CD4-positive, CD25-positive, alpha-beta regulatory T cell (primary cell): Measurements from ENCODE around the gene IGFALS. TPM values are rescaled to one million over a fixed set of nuclear protein-coding genes. Genes with fewer than 3 reads are reported as not detected.

ENCODE experiments used
- ATAC-seq, 2 donors: fragments of 150-1000 bp; cut with Tn5 transposase; one replicate each; pipeline ENCODE4 v1.10.0; 2021; ENCODE audit warnings: low read depth in 2 of 2, moderate number of reproducible peaks in 2 of 2, moderate library complexity in 1 of 2
- DNase-seq, 3 donors: peaks; one replicate each; pipeline versions ENCODE4 v3.0.0 to v3.0.0-alpha.2; 2012 to 2022; ENCODE audit warnings: mixed read lengths in 1 of 3
- H3K27ac ChIP-seq: one replicate; pipeline ENCODE4 v1.7.0; 2013; ENCODE audit warnings: mild to moderate bottlenecking, low read length; ENCODE audit not compliant: insufficient read depth, poor library complexity, severe bottlenecking
- H3K27me3 ChIP-seq: one replicate; pipeline ENCODE4 v1.7.0; 2013; ENCODE audit warnings: low read length; ENCODE audit not compliant: control insufficient read depth, insufficient read depth
- H3K36me3 ChIP-seq: one replicate; pipeline ENCODE4 v1.7.0; 2013; ENCODE audit warnings: mild to moderate bottlenecking, low read length, moderate library complexity; ENCODE audit not compliant: control insufficient read depth, insufficient read depth
- H3K4me1 ChIP-seq: 2 replicates; pipeline ENCODE4 v1.7.0; 2013; ENCODE audit warnings: mild to moderate bottlenecking, low read length; ENCODE audit not compliant: insufficient read depth, control insufficient read depth, poor library complexity, severe bottlenecking
- H3K4me3 ChIP-seq: one replicate; pipeline ENCODE4 v1.7.0; 2013; ENCODE audit warnings: low read depth, mild to moderate bottlenecking, low read length, moderate library complexity
- H3K9me3 ChIP-seq, 2 experiments: 1 replicate in 1 of 2; 2 replicates in 1 of 2; pipeline ENCODE4 v1.7.0; 2013; ENCODE audit warnings: low read length in 2 of 2, mild to moderate bottlenecking in 1 of 2, moderate library complexity in 1 of 2; ENCODE audit not compliant: control insufficient read depth in 2 of 2
- H3K27ac Mint-ChIP-seq, 3 donors: one replicate each; pipeline ENCODE4 v1.8.0; 2020 to 2022; ENCODE audit warnings: mild to moderate bottlenecking in 3 of 3, mixed read lengths in 3 of 3, moderate library complexity in 2 of 3
- H3K27me3 Mint-ChIP-seq: one replicate; pipeline ENCODE4 v1.8.0; 2022; ENCODE audit warnings: mild to moderate bottlenecking, mixed read lengths
- H3K36me3 Mint-ChIP-seq: one replicate; pipeline ENCODE4 v1.8.0; 2020; ENCODE audit warnings: mixed read lengths
- H3K4me1 Mint-ChIP-seq, 4 donors: one replicate each; pipeline ENCODE4 v1.8.0; 2020 to 2022; ENCODE audit warnings: mixed read lengths in 4 of 4, mild to moderate bottlenecking in 1 of 4
- H3K4me3 Mint-ChIP-seq, 4 donors: one replicate each; pipeline ENCODE4 v1.8.0; 2020 to 2022; ENCODE audit warnings: mild to moderate bottlenecking in 4 of 4, mixed read lengths in 4 of 4, moderate library complexity in 3 of 4
- H3K9me3 Mint-ChIP-seq, 7 donors: one replicate each; pipeline ENCODE4 v1.8.0; 2020 to 2022; ENCODE audit warnings: mixed read lengths in 7 of 7, mild to moderate bottlenecking in 3 of 7, moderate library complexity in 2 of 7
- polyA plus RNA-seq, 4 donors: library from polyadenylated mRNA; unstranded; fragments of 300-500 nt; fragmentation: Illumina TruSeq; gene quantifications; one replicate each; pipeline ENCODE4 v1.2.3, GENCODE V29; 2021
- total RNA-seq: library from RNA; stranded (reverse); gene quantifications from one replicate; pipeline ENCODE4 v1.2.3, GENCODE V29; 2022

Gene IGFALS
- total and polyA plus RNA-seq, 5 donors from 2014 or later, result 0.24 to 0.84 TPM; not detected in 3

- Mint-ChIP-seq H3K27me3 (no peaks in the 10 kb centered on the region), H3K9me3 (no peaks in the 10 kb centered on the region), H3K4me1 (peaks cover 0 to 10% (median 1%) of the 10 kb centered on the region in 4 donors), H3K27ac (no peak overlapping the region), H3K36me3 (peaks cover 3% of the 10 kb centered on the region), H3K4me3 (peak overlapping the region in 1 of 4 donors; percentile 27)
- Histone ChIP-seq H3K4me1 (peaks cover 22% of the 10 kb centered on the region), H3K27ac (no peak overlapping the region), H3K27me3 (no peaks in the 10 kb centered on the region), H3K9me3 (no peaks in the 10 kb centered on the region), H3K4me3 (no peak overlapping the region), H3K36me3 (peaks cover 16% of the 10 kb centered on the region)
- no peak for DNase-seq
- no peak for ATAC-seq
Observed at GRCh38 chr16:1767116-1767994, 26.1 kb downstream of the IGFALS start.

GRCh38 chr16:1766701-1767100, 26.8 kb downstream of the IGFALS start:
- H3K36me3 ChIP-seq, result peaks cover 20% of the 10 kb centered on the region
- Mint-ChIP-seq H3K27me3 (no peaks in the 10 kb centered on the region), H3K9me3 (no peaks in the 10 kb centered on the region), H3K4me3 (no peak overlapping the region), H3K27ac (no peak overlapping the region), H3K4me1 (peaks cover 0 to 4% (median 0%) of the 10 kb centered on the region in 4 donors), H3K36me3 (peaks cover 3% of the 10 kb centered on the region)
- H3K27me3 ChIP-seq, result no peaks in the 10 kb centered on the region
- DNase-seq (no peak), ATAC-seq (no peak)
- no peaks in the 10 kb centered on the region for H3K9me3 ChIP-seq
- no peak overlapping the region for H3K4me3 ChIP-seq
- no peak overlapping the region for H3K27ac ChIP-seq
- H3K4me1 ChIP-seq, result peaks cover 16% of the 10 kb centered on the region

- Histone ChIP-seq H3K36me3 (peaks cover 20% of the 10 kb centered on the region), H3K27me3 (no peaks in the 10 kb centered on the region), H3K27ac (no peak overlapping the region), H3K9me3 (no peaks in the 10 kb centered on the region), H3K4me1 (peaks cover 16% of the 10 kb centered on the region), H3K4me3 (no peak overlapping the region)
- H3K9me3 Mint-ChIP-seq, result no peaks in the 10 kb centered on the region
- no peaks in the 10 kb centered on the region for H3K27me3 Mint-ChIP-seq
- DNase-seq, result no peak
- peaks cover 0 to 3% (median 0%) of the 10 kb centered on the region in 4 donors for H3K4me1 Mint-ChIP-seq
- ATAC-seq, result no peak
- H3K27ac Mint-ChIP-seq, result no peak overlapping the region
- peaks cover 8% of the 10 kb centered on the region for H3K36me3 Mint-ChIP-seq
- H3K4me3 Mint-ChIP-seq, result no peak overlapping the region
Observed at GRCh38 chr16:1766231-1766630, 27.3 kb downstream of the IGFALS start.

GRCh38 chr16:1765826-1766225, 27.7 kb downstream of the IGFALS start:
- DNase-seq, result no peak
- peaks cover 10% of the 10 kb centered on the region for H3K36me3 Mint-ChIP-seq
- H3K4me1 ChIP-seq, result peaks cover 13% of the 10 kb centered on the region
- H3K27me3 Mint-ChIP-seq, result no peaks in the 10 kb centered on the region
- no peaks in the 10 kb centered on the region for H3K9me3 ChIP-seq
- no peak overlapping the region for H3K4me3 Mint-ChIP-seq
- H3K36me3 ChIP-seq, result peaks cover 22% of the 10 kb centered on the region
- H3K4me3 ChIP-seq, result no peak overlapping the region
- H3K27ac ChIP-seq, result no peak overlapping the region
- H3K4me1 Mint-ChIP-seq, result peaks cover 0 to 3% (median 0%) of the 10 kb centered on the region in 4 donors
- ATAC-seq, result no peak
- H3K9me3 Mint-ChIP-seq, result no peaks in the 10 kb centered on the region
- no peak overlapping the region for H3K27ac Mint-ChIP-seq
- no peaks in the 10 kb centered on the region for H3K27me3 ChIP-seq

GRCh38 chr16:1764971-1765370, 28.5 kb downstream of the IGFALS start:
- no peak overlapping the region for H3K27ac Mint-ChIP-seq
- no peak for ATAC-seq
- no peaks in the 10 kb centered on the region for H3K9me3 ChIP-seq
- no peaks in the 10 kb centered on the region for H3K27me3 Mint-ChIP-seq
- no peak overlapping the region for H3K4me3 Mint-ChIP-seq
- no peaks in the 10 kb centered on the region for H3K4me1 Mint-ChIP-seq
- H3K27me3 ChIP-seq, result no peaks in the 10 kb centered on the region
- H3K36me3 ChIP-seq, result peaks cover 28% of the 10 kb centered on the region
- peaks cover 10% of the 10 kb centered on the region for H3K36me3 Mint-ChIP-seq
- no peaks in the 10 kb centered on the region for H3K9me3 Mint-ChIP-seq
- peaks cover 5% of the 10 kb centered on the region for H3K4me1 ChIP-seq
- no peak overlapping the region for H3K27ac ChIP-seq
- no peak for DNase-seq
- H3K4me3 ChIP-seq, result no peak overlapping the region

- H3K4me1 Mint-ChIP-seq, result no peaks in the 10 kb centered on the region
- no peaks in the 10 kb centered on the region for H3K4me1 ChIP-seq
- no peak overlapping the region for H3K4me3 Mint-ChIP-seq
- no peaks in the 10 kb centered on the region for H3K9me3 ChIP-seq
- DNase-seq (no peak), ATAC-seq (no peak)
- H3K9me3 Mint-ChIP-seq, result peaks cover 0 to under 1% (median 0%) of the 10 kb centered on the region in 7 donors
- H3K27me3 ChIP-seq, result no peaks in the 10 kb centered on the region
- no peaks in the 10 kb centered on the region for H3K27me3 Mint-ChIP-seq
- H3K4me3 ChIP-seq, result no peak overlapping the region
- peaks cover 28% of the 10 kb centered on the region for H3K36me3 ChIP-seq
- H3K36me3 Mint-ChIP-seq, result peaks cover 10% of the 10 kb centered on the region
- H3K27ac ChIP-seq, result no peak overlapping the region
- H3K27ac Mint-ChIP-seq, result no peak overlapping the region
Observed at GRCh38 chr16:1763521-1764511, 29.7 kb downstream of the IGFALS start.

- H3K27ac Mint-ChIP-seq, result no peak overlapping the region
- no peak for DNase-seq
Observed at GRCh38 chr16:1762879-1763520, 30.5 kb downstream of the IGFALS start.

More at GRCh38 chr16:1762879-1763520, 30.5 kb downstream of the IGFALS start:
- H3K36me3 ChIP-seq, result peaks cover 28% of the 10 kb centered on the region
- ATAC-seq, result no peak
- H3K4me3 ChIP-seq, result no peak overlapping the region
- Mint-ChIP-seq H3K36me3 (peaks cover 8% of the 10 kb centered on the region), H3K9me3 (peaks cover 0 to 2% (median 0%) of the 10 kb centered on the region in 7 donors), H3K27me3 (no peaks in the 10 kb centered on the region), H3K4me3 (no peak overlapping the region), H3K4me1 (no peaks in the 10 kb centered on the region)
- H3K27ac ChIP-seq, result no peak overlapping the region
- no peaks in the 10 kb centered on the region for H3K27me3 ChIP-seq
- H3K9me3 ChIP-seq, result no peaks in the 10 kb centered on the region
- no peaks in the 10 kb centered on the region for H3K4me1 ChIP-seq
